GM12878 (cell line): ENCODE results near the gene ACER3. TPM values are rescaled to one million over a fixed set of nuclear protein-coding genes. Genes with fewer than 3 reads are reported as not detected.

Experiments
- ATAC-seq: fragments of 200-7000 bp; cut with Tn5 transposase; 3 replicates; pipeline ENCODE4 v1.9.1; 2020; ENCODE audit warnings: mild to moderate bottlenecking, moderate library complexity
- BruUV-seq: library from RNA; stranded (reverse); fragments of 400-500 nt; replicated peaks from 2 replicates; lab custom pipeline; 2021; lab: Mats Ljungman, UMichigan
- CTCF ChIA-PET: fragments of 300-600 bp; sonication (Branson Sonifier 250); formaldehyde crosslinking; extraction: SDS; loops from one replicate; lab custom pipeline; 2021; ENCODE audit warnings: inconsistent platforms; lab: Yijun Ruan, JAX
- POLR2A ChIA-PET: fragments of 350-600 bp; formaldehyde crosslinking; extraction: SDS; loops from one replicate; lab custom pipeline; 2021; ENCODE audit warnings: inconsistent platforms; lab: Charles Lee
- RAD21 ChIA-PET: fragments of 300-600 bp; sonication (Branson Sonifier 250); formaldehyde crosslinking; loops from one replicate; lab custom pipeline; 2023; ENCODE audit warnings: antibody characterized with exemption; ENCODE audit not compliant: unreplicated experiment; lab: Charles Lee
- SMC1A ChIA-PET: fragments of 300-600 bp; sonication (Branson Sonifier 250); formaldehyde crosslinking; loops from one replicate; lab custom pipeline; 2023; ENCODE audit not compliant: unreplicated experiment, uncharacterized antibody; lab: Charles Lee
- DNase-seq: peaks from one replicate; pipeline ENCODE4 v3.0.0-alpha.2; 2011; ENCODE audit warnings: low read depth, low spot score
- FAIRE-seq: peaks from 3 replicates; lab custom pipeline; 2011; peaks lifted over from hg19 to GRCh38; lab: Jason Lieb, UNC
- H2AFZ ChIP-seq: 2 replicates; pipeline ENCODE4 v1.6.0; 2011; ENCODE audit warnings: low read depth, low read length, control low read depth; ENCODE audit not compliant: control insufficient read depth
- H3K27ac ChIP-seq: 2 replicates; pipeline ENCODE4 v1.5.1; 2011; ENCODE audit warnings: control low read depth; ENCODE audit not compliant: control insufficient read depth, insufficient read depth
- H3K27me3 ChIP-seq, 2 experiments: replicated peaks in 1 of 2; 2 replicates each; pipeline versions ENCODE4 v1.6.0 to v1.6.1; 2011; ENCODE audit warnings: low read length in 1 of 2; ENCODE audit not compliant: control insufficient read depth in 2 of 2, insufficient read depth in 2 of 2
- H3K36me3 ChIP-seq, 2 experiments: 2 replicates each; pipeline ENCODE4 v1.5.1; 2011; ENCODE audit warnings: low read length in 1 of 2; ENCODE audit not compliant: control insufficient read depth in 2 of 2, insufficient read depth in 2 of 2
- H3K4me1 ChIP-seq: 2 replicates; pipeline ENCODE4 v1.6.1; 2011; ENCODE audit warnings: mild to moderate bottlenecking, low read length, moderate library complexity, mixed read lengths; ENCODE audit not compliant: control insufficient read depth, insufficient read depth
- H3K4me2 ChIP-seq: 2 replicates; pipeline ENCODE4 v1.6.0; 2011; ENCODE audit warnings: control low read depth; ENCODE audit not compliant: control insufficient read depth, insufficient read depth
- H3K4me3 ChIP-seq: fragments of 200-600 bp; sonication (generic); 2 replicates; pipeline ENCODE4 v1.5.1; 2016
- H3K79me2 ChIP-seq: 2 replicates; pipeline ENCODE4 v1.6.0; 2011; ENCODE audit warnings: low read length; ENCODE audit not compliant: control insufficient read depth, insufficient read depth
- H3K9ac ChIP-seq: 2 replicates; pipeline ENCODE4 v1.8.0; 2011; ENCODE audit warnings: low read length, control low read depth, mixed read lengths; ENCODE audit not compliant: control insufficient read depth, insufficient read depth
- H3K9me3 ChIP-seq: replicated peaks from 3 replicates; pipeline ENCODE4 v1.5.1; 2011; ENCODE audit warnings: mild to moderate bottlenecking, low read length; ENCODE audit not compliant: control insufficient read depth, insufficient read depth
- H4K20me1 ChIP-seq: 2 replicates; pipeline ENCODE4 v1.6.0; 2011; ENCODE audit not compliant: control insufficient read depth, insufficient read depth
- BACH1 ChIP-seq: fragments of 450-650 bp; IDR thresholded peaks from 2 replicates; pipeline ENCODE4 v1.6.1; 2017; ENCODE audit warnings: mild to moderate bottlenecking, borderline replicate concordance
- BCL3 ChIP-seq: IDR thresholded peaks from 2 replicates; pipeline ENCODE4 v1.6.1; 2011; ENCODE audit warnings: borderline replicate concordance, low read depth, mild to moderate bottlenecking, moderate library complexity, low read length; ENCODE audit not compliant: insufficient read depth, poor library complexity, severe bottlenecking
- BMI1 ChIP-seq: fragments of 450-650 bp; IDR thresholded peaks from 2 replicates; pipeline ENCODE4 v1.6.1; 2016; ENCODE audit warnings: mild to moderate bottlenecking, moderate library complexity, borderline replicate concordance
- CREM ChIP-seq: IDR thresholded peaks from 2 replicates; pipeline ENCODE4 v1.6.1; 2014; ENCODE audit warnings: antibody characterized with exemption, low read depth
- EZH2 ChIP-seq: IDR thresholded peaks from 2 replicates; pipeline ENCODE4 v1.6.1; 2012; ENCODE audit warnings: low read depth, mild to moderate bottlenecking, control low read depth, inconsistent platforms, low read length, borderline replicate concordance; ENCODE audit not compliant: control insufficient read depth
- KDM1A ChIP-seq: fragments of 200-600 bp; sonication (generic); IDR thresholded peaks from 2 replicates; pipeline ENCODE4 v1.6.1; 2016; ENCODE audit warnings: borderline replicate concordance
- MXI1 ChIP-seq: fragments of 150-350 bp; IDR thresholded peaks from 2 replicates; pipeline ENCODE4 v1.6.1; 2011; ENCODE audit warnings: low read depth, mild to moderate bottlenecking, inconsistent platforms, low read length, improper control_type of control experiment
- PAX8 ChIP-seq: fragments of 450-650 bp; IDR thresholded peaks from 2 replicates; pipeline ENCODE4 v1.6.1; 2017; ENCODE audit warnings: mild to moderate bottlenecking, moderate library complexity
- RUNX3 ChIP-seq: IDR thresholded peaks from 2 replicates; pipeline ENCODE4 v1.6.1; 2012; ENCODE audit warnings: low read length, inconsistent platforms
- ZBTB11 ChIP-seq: fragments of 450-650 bp; formaldehyde crosslinking; IDR thresholded peaks from 2 replicates; pipeline ENCODE4 v1.5.0; 2022; ENCODE audit warnings: mild to moderate bottlenecking, missing genetic modification characterization
- ZNF217 ChIP-seq: fragments of 450-650 bp; IDR thresholded peaks from 2 replicates; pipeline ENCODE4 v1.6.1; 2017; ENCODE audit warnings: antibody characterized with exemption, mild to moderate bottlenecking
- WGBS: methylation state at CpG from one replicate; pipeline ENCODE4 v1.1.6; 2016; ENCODE audit warnings: low lambda C conversion rate; ENCODE audit not compliant: insufficient replicate concordance, insufficient coverage; ENCODE audit errors: missing lambda C conversion rate; 5-methylcytosine and 5-hydroxymethylcytosine counted together
- in situ Hi-C: fragments of 300-500 bp; cut with MboI; formaldehyde crosslinking; loops from 9 replicates; pipeline ENCODE4 v1.14.3; 2018; ENCODE audit warnings: mixed read lengths
- intact Hi-C: fragments of 100-400 bp; cut with micrococcal nuclease; formaldehyde crosslinking; loops from one replicate; pipeline ENCODE4 v1.14.2; 2022; ENCODE audit not compliant: unreplicated experiment
- polyA plus RNA-seq, 11 experiments: library from polyadenylated mRNA; depleted of rRNA in 4 of 11; unstranded in 6 of 11; stranded (reverse) in 5 of 11; fragments of >200 nt; fragmentation: Nextera tagmentation in 4 of 11; fragmentation: Illumina TruSeq in 1 of 11; extraction: Ambion mirVana in 4 of 11; extraction: Trizol in 1 of 11; gene quantifications; 1 replicate in 1 of 11; 2 replicates in 10 of 11; pipeline versions ENCODE4 v1.2.1 to v1.2.3, GENCODE V29; 2011 to 2016; ENCODE audit warnings: inconsistent platforms in 2 of 11, missing spikeins in 2 of 11, low read depth in 1 of 11
- total RNA-seq, 4 experiments: library from RNA; depleted of rRNA in 3 of 4; stranded (reverse); fragments of >200 nt in 3 of 4; fragmentation: Illumina TruSeq in 1 of 4; extraction: Trizol in 1 of 4; gene quantifications; 2 replicates each; pipeline versions ENCODE4 v1.2.1 to v1.2.3, GENCODE V29; 2013 to 2021
- TF ChIP-seq, protein P1 (sequence below): IDR thresholded peaks from 2 replicates; pipeline ENCODE4 v1.6.1; 2012; ENCODE audit warnings: low read depth, low read length, improper control_type of control experiment

Gene ACER3
- total and polyA plus RNA-seq, 10 of the 15 experiments (the other 5 are each of a cell fraction or from before 2014, with no cell fraction given) = 2.8 to 17.4 (median 10.3) TPM

GRCh38 chr11:76822406-76822805 is 38.3 kb upstream of the ACER3 start:
- H3K27me3 ChIP-seq = no peaks in the 10 kb centered on the region
- intact Hi-C loops (no loop called here), in situ Hi-C loops (no loop called here)
- ChIA-PET POLR2A (interaction anchor here (0.6 kb wide), 1 partner anchor 29 kb away, joined by 5 read pairs; no protein-coding TSS in a partner anchor), SMC1A (interaction anchor here (1.2 kb wide), 1 partner anchor 10 kb away, joined by 5 read pairs; no protein-coding TSS in a partner anchor), RAD21 (no interaction called here), CTCF (interaction anchor here (0.7 kb wide), 1 partner anchor 48 kb away, joined by 3 read pairs; no protein-coding TSS in a partner anchor)
- peak; percentile 18; the same call in 1 of the 2 replicates for TF ChIP-seq RUNX3
- no peak for TF ChIP-seq KDM1A
- H2AFZ ChIP-seq = no peak overlapping the region
- no peak overlapping the region for H3K4me3 ChIP-seq
- 0% methylated on average over 1 of the region's 1 CpG for WGBS
- H3K4me2 ChIP-seq = no peak overlapping the region
- no peaks in the 10 kb centered on the region; the same call in 1 of the 3 replicates for H3K9me3 ChIP-seq
- ATAC-seq = no peak
- H3K9ac ChIP-seq = no peak overlapping the region
- no peaks in the 10 kb centered on the region for H3K79me2 ChIP-seq
- no peak for DNase-seq
- H3K36me3 ChIP-seq = no peaks in the 10 kb centered on the region
- no peak for FAIRE-seq
- no peak overlapping the region for H3K27ac ChIP-seq
- BruUV-seq = no TSS peak
- no peaks in the 10 kb centered on the region for H3K4me1 ChIP-seq
- H4K20me1 ChIP-seq = no peaks in the 10 kb centered on the region

DNA sequence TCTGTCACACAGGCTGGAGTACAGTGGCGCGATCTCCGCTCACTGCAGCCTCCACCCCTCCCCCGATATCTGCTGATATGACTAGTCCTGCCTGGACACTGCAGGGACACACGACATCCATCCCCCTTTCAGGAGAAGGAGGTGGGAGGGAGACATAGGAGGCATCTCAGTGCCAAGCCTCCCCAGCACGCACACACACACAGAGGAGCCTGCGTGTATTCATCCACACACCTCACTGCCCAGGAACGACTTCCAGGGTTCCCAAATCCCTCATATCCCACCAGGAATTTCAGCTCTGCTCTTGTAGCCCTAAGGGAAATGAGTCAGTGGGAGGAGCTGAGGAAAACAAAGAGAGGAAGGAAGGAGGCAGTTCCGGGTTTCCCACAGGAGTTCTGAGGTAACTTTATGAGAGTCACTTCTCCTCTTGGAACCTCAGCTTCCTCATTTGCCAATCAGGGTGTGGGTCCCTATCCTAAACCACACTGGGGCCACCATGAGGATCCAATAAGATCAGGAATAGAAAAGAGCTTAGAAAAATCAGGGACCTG is 37.2 kb upstream of the ACER3 start:
- Histone ChIP-seq H3K4me2 (no peak overlapping the region), H3K27ac (no peak overlapping the region), H2AFZ (no peak overlapping the region), H3K36me3 (no peaks in the 10 kb centered on the region), H3K9ac (no peak overlapping the region), H3K4me1 (no peaks in the 10 kb centered on the region), H3K79me2 (no peaks in the 10 kb centered on the region), H4K20me1 (no peaks in the 10 kb centered on the region), H3K4me3 (no peak overlapping the region), H3K27me3 (no peaks in the 10 kb centered on the region), H3K9me3 (no peaks in the 10 kb centered on the region; the same call in 2 of the 3 replicates)
- intact Hi-C loops = no loop called here
- BruUV-seq = no TSS peak
- ChIA-PET CTCF (interaction anchor here (1.0 to 1.2 kb wide), 2 partner anchors 95 to 97 kb away, joined by 3 to 5 read pairs; no protein-coding TSS in a partner anchor), POLR2A (no interaction called here), RAD21 (no interaction called here), SMC1A (interaction anchor here (1.0 kb wide), 1 partner anchor 12 kb away, joined by 3 read pairs; no protein-coding TSS in a partner anchor)
- 71% methylated on average over 9 of the region's 9 CpGs for WGBS
- DNase-seq (no peak), ATAC-seq (no peak), FAIRE-seq (no peak)
- in situ Hi-C loops = no loop called here
- TF ChIP-seq ZNF217 (no peak), EZH2 (no peak), BMI1 (no peak), CREM (no peak), PAX8 (no peak), BCL3 (no peak), BACH1 (no peak), ZBTB11 (no peak), MXI1 (no peak)
- TF ChIP-seq, protein P1, sequence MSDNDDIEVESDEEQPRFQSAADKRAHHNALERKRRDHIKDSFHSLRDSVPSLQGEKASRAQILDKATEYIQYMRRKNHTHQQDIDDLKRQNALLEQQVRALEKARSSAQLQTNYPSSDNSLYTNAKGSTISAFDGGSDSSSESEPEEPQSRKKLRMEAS = no peak
